Neuron (in vitro differentiated cells): Measurements from ENCODE around the gene TRIM28.

Experiments used
- H2AFZ ChIP-seq: one replicate; pipeline ENCODE4 v1.6.1; 2013; ENCODE audit warnings: low read depth, mild to moderate bottlenecking, inconsistent platforms, low read length, moderate library complexity
- H3K27me3 ChIP-seq: one replicate; pipeline ENCODE4 v1.6.1; 2013; ENCODE audit warnings: low read length; ENCODE audit not compliant: insufficient read depth
- H3K36me3 ChIP-seq: one replicate; pipeline ENCODE4 v1.6.1; 2013; ENCODE audit warnings: low read length; ENCODE audit not compliant: insufficient read depth
- H3K4me1 ChIP-seq: one replicate; pipeline ENCODE4 v1.6.1; 2013; ENCODE audit warnings: low read length; ENCODE audit not compliant: insufficient read depth
- H3K4me3 ChIP-seq: 2 replicates; pipeline ENCODE4 v1.5.1; 2013; ENCODE audit warnings: mild to moderate bottlenecking, low read length, moderate library complexity
- H3K9me3 ChIP-seq: one replicate; pipeline ENCODE4 v1.6.1; 2013; ENCODE audit warnings: low read length

Gene TRIM28

GRCh38 chr19:58548859-58549663 is 5.2 kb downstream of the TRIM28 start:
- Histone ChIP-seq H3K4me1 (peaks cover 25% of the 10 kb centered on the region), H3K36me3 (peaks cover 77% of the 10 kb centered on the region), H3K27me3 (no peaks in the 10 kb centered on the region), H3K4me3 (no peak overlapping the region), H2AFZ (no peak overlapping the region), H3K9me3 (no peaks in the 10 kb centered on the region)

GRCh38 chr19:58549664-58550361 is 5.9 kb downstream of the TRIM28 start:
- peaks cover 77% of the 10 kb centered on the region for H3K36me3 ChIP-seq
- no peak overlapping the region for H3K4me3 ChIP-seq
- H3K4me1 ChIP-seq = peaks cover 28% of the 10 kb centered on the region
- H3K9me3 ChIP-seq = no peaks in the 10 kb centered on the region
- H2AFZ ChIP-seq = no peak overlapping the region
- H3K27me3 ChIP-seq = no peaks in the 10 kb centered on the region

- peaks cover 76% of the 10 kb centered on the region for H3K36me3 ChIP-seq
- no peaks in the 10 kb centered on the region for H3K27me3 ChIP-seq
- peaks cover 33% of the 10 kb centered on the region for H3K4me1 ChIP-seq
- H3K4me3 ChIP-seq = no peak overlapping the region
- H3K9me3 ChIP-seq = no peaks in the 10 kb centered on the region
- H2AFZ ChIP-seq = no peak overlapping the region
Measured at GRCh38 chr19:58550362-58551122, 6.7 kb downstream of the TRIM28 start.

GRCh38 chr19:58551123-58551497 is 7.2 kb downstream of the TRIM28 start:
- Histone ChIP-seq H3K27me3 (no peaks in the 10 kb centered on the region), H3K4me3 (no peak overlapping the region), H2AFZ (no peak overlapping the region), H3K4me1 (peaks cover 30% of the 10 kb centered on the region), H3K9me3 (no peaks in the 10 kb centered on the region), H3K36me3 (peaks cover 74% of the 10 kb centered on the region)

GRCh38 chr19:58551577-58552471 is 8.0 kb downstream of the TRIM28 start:
- Histone ChIP-seq H3K4me1 (peaks cover 29% of the 10 kb centered on the region), H3K36me3 (peaks cover 74% of the 10 kb centered on the region), H3K9me3 (no peaks in the 10 kb centered on the region), H3K4me3 (no peak overlapping the region), H2AFZ (no peak overlapping the region), H3K27me3 (no peaks in the 10 kb centered on the region)

- no peak overlapping the region for H3K4me3 ChIP-seq
- H2AFZ ChIP-seq = no peak overlapping the region
- H3K27me3 ChIP-seq = no peaks in the 10 kb centered on the region
- H3K9me3 ChIP-seq = no peaks in the 10 kb centered on the region
- peaks cover 32% of the 10 kb centered on the region for H3K4me1 ChIP-seq
- H3K36me3 ChIP-seq = peaks cover 72% of the 10 kb centered on the region
Measured at GRCh38 chr19:58552655-58553054, 8.8 kb downstream of the TRIM28 start.

- Histone ChIP-seq H3K4me1 (peaks cover 32% of the 10 kb centered on the region), H2AFZ (no peak overlapping the region), H3K4me3 (peak overlapping the region; percentile 57), H3K27me3 (no peaks in the 10 kb centered on the region), H3K36me3 (peaks cover 59% of the 10 kb centered on the region), H3K9me3 (no peaks in the 10 kb centered on the region)
Measured at GRCh38 chr19:58553799-58554493, 10.1 kb downstream of the TRIM28 start.

GRCh38 chr19:58554494-58555368 is 10.9 kb downstream of the TRIM28 start, which contains the start of gene CHMP2A:
TSS of gene CHMP2A (minus strand) at chr19:58555105. CDS start at chr19:58554212, 893 bp downstream.
- no peaks in the 10 kb centered on the region for H3K9me3 ChIP-seq
- H3K27me3 ChIP-seq = no peaks in the 10 kb centered on the region
- H3K4me3 ChIP-seq = peak within 1 kb of the TSS; percentile 57
- H3K36me3 ChIP-seq = peaks cover 51% of the 10 kb centered on the region
- peaks cover 33% of the 10 kb centered on the region for H3K4me1 ChIP-seq
- H2AFZ ChIP-seq = no peak within 1 kb of the TSS

- Histone ChIP-seq H3K27me3 (no peaks in the 10 kb centered on the region), H3K9me3 (no peaks in the 10 kb centered on the region), H2AFZ (no peak overlapping the region), H3K4me3 (peak overlapping the region; percentile 57), H3K4me1 (peaks cover 40% of the 10 kb centered on the region), H3K36me3 (peaks cover 44% of the 10 kb centered on the region)
Measured at GRCh38 chr19:58555369-58555885, 11.6 kb downstream of the TRIM28 start.

GRCh38 chr19:58555920-58556621 is 12.2 kb downstream of the TRIM28 start:
- no peak overlapping the region for H2AFZ ChIP-seq
- no peaks in the 10 kb centered on the region for H3K9me3 ChIP-seq
- peaks cover 42% of the 10 kb centered on the region for H3K4me1 ChIP-seq
- H3K36me3 ChIP-seq = peaks cover 38% of the 10 kb centered on the region
- H3K27me3 ChIP-seq = no peaks in the 10 kb centered on the region
- H3K4me3 ChIP-seq = no peak overlapping the region
